ENCODE measurements around the gene SPAG9.

GRCh38 chr17:50922107-50922506, 198.6 kb downstream of the SPAG9 start:
- no peak for TF ChIP-seq CTCF (IDR thresholded peaks at IDR 0.05)
- no peak for TF ChIP-seq POLR2A (IDR thresholded peaks at IDR 0.05)
